Measurements from ENCODE around the gene LGMN. TPM values are rescaled to one million over a fixed set of nuclear protein-coding genes. Genes with fewer than 3 reads are reported as not detected.

The LGMN gene
- total and polyA plus RNA-seq, 2 of the 13 experiments (the other 11 are each of a cell fraction or from before 2014, with no cell fraction given), result 28.9 to 76.4 TPM

DNA sequence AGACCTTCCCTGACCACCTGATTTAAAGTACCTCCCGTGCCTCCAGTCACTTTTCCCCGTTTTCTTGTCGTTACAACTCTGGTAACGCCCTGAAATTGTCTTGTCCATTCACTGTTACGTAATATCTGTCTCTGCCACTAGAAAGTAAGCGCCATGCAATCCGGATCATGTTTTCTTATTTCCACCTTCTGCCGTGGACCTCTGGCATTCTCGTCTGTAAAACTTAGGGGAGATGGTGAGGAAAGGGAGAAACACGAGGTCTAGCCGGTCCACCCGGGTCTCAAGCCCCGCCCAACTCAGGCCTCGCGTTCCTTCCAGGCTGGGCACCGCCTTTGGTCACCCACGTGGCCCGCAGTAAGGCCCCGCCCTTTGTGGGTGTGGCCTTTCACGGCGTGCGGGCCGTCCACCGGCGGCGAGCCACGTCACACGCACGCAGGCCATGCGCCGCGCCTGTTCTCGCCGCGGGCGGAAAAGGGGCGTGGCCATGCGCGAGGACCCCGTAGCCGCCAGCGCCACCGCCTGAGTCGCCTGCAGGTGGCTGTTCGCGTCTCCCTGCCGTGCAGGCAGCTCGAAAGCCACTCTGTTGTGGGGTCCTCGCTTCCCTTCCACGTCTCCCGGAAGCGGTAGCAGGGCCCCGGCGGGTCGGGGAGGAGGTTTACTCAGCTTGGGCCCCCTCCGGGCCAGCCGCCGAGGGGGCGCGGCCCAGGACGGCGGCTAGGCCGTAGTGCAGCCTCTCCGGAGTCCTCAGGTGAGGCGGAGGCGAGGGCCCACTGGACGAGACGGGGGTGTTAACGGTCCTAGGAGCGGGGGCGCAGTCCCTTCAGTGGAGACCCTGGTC is 45.5 kb upstream of the LGMN start, which contains the start of gene GOLGA5 (continued):
- no peak for TF ChIP-seq NR2F1 (CRISPR knock-in tag; IDR thresholded peaks at IDR 0.05)
- TF ChIP-seq SMAD9 (CRISPR knock-in tag; IDR thresholded peaks at IDR 0.05), result peak; percentile 26; the same call in 1 of the 2 replicates
- peak; percentile 89; the same call in 1 of the 2 replicates for TF ChIP-seq ZNF510 (CRISPR knock-in tag; IDR thresholded peaks at IDR 0.05; ENCODE audit: low read depth)
- TF ChIP-seq SNAPC2 (CRISPR knock-in tag; IDR thresholded peaks at IDR 0.05), result peak; percentile 43; the same call in 1 of the 2 replicates
- TF ChIP-seq, protein P1, sequence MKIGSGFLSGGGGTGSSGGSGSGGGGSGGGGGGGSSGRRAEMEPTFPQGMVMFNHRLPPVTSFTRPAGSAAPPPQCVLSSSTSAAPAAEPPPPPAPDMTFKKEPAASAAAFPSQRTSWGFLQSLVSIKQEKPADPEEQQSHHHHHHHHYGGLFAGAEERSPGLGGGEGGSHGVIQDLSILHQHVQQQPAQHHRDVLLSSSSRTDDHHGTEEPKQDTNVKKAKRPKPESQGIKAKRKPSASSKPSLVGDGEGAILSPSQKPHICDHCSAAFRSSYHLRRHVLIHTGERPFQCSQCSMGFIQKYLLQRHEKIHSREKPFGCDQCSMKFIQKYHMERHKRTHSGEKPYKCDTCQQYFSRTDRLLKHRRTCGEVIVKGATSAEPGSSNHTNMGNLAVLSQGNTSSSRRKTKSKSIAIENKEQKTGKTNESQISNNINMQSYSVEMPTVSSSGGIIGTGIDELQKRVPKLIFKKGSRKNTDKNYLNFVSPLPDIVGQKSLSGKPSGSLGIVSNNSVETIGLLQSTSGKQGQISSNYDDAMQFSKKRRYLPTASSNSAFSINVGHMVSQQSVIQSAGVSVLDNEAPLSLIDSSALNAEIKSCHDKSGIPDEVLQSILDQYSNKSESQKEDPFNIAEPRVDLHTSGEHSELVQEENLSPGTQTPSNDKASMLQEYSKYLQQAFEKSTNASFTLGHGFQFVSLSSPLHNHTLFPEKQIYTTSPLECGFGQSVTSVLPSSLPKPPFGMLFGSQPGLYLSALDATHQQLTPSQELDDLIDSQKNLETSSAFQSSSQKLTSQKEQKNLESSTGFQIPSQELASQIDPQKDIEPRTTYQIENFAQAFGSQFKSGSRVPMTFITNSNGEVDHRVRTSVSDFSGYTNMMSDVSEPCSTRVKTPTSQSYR (CRISPR knock-in tag; IDR thresholded peaks at IDR 0.05; ENCODE audit: borderline replicate concordance), result no peak
- no peak for TF ChIP-seq U2AF1 (optimal IDR thresholded peaks at IDR 0.05; ENCODE audit: low read depth, low read length)
- TF ChIP-seq, protein P2, sequence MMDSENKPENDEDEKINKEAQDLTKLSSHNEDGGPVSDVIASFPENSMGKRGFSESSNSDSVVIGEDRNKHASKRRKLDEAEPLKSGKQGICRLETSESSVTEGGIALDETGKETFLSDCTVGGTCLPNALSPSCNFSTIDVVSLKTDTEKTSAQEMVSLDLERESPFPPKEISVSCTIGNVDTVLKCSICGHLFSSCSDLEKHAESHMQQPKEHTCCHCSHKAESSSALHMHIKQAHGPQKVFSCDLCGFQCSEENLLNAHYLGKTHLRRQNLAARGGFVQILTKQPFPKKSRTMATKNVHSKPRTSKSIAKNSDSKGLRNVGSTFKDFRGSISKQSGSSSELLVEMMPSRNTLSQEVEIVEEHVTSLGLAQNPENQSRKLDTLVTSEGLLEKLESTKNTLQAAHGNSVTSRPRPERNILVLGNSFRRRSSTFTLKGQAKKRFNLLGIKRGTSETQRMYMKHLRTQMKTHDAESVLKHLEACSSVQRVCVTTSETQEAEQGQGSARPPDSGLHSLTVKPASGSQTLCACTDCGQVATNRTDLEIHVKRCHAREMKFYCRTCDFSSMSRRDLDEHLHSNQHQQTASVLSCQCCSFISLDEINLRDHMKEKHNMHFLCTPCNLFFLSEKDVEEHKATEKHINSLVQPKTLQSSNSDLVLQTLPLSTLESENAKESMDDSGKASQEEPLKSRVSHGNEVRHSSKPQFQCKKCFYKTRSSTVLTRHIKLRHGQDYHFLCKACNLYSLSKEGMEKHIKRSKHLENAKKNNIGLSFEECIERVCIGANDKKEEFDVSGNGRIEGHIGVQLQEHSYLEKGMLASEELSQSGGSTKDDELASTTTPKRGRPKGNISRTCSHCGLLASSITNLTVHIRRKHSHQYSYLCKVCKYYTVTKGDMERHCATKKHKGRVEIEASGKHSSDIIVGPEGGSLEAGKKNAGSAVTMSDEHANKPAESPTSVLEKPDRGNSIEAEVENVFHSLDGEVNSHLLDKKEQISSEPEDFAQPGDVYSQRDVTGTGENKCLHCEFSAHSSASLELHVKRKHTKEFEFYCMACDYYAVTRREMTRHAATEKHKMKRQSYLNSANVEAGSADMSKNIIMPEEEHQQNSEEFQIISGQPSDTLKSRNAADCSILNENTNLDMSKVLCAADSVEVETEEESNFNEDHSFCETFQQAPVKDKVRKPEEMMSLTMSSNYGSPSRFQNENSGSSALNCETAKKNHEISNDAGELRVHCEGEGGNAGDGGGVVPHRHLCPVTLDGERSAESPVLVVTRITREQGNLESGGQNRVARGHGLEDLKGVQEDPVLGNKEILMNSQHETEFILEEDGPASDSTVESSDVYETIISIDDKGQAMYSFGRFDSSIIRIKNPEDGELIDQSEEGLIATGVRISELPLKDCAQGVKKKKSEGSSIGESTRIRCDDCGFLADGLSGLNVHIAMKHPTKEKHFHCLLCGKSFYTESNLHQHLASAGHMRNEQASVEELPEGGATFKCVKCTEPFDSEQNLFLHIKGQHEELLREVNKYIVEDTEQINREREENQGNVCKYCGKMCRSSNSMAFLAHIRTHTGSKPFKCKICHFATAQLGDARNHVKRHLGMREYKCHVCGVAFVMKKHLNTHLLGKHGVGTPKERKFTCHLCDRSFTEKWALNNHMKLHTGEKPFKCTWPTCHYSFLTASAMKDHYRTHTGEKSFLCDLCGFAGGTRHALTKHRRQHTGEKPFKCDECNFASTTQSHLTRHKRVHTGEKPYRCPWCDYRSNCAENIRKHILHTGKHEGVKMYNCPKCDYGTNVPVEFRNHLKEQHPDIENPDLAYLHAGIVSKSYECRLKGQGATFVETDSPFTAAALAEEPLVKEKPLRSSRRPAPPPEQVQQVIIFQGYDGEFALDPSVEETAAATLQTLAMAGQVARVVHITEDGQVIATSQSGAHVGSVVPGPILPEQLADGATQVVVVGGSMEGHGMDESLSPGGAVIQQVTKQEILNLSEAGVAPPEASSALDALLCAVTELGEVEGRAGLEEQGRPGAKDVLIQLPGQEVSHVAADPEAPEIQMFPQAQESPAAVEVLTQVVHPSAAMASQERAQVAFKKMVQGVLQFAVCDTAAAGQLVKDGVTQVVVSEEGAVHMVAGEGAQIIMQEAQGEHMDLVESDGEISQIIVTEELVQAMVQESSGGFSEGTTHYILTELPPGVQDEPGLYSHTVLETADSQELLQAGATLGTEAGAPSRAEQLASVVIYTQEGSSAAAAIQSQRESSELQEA (CRISPR knock-in tag; IDR thresholded peaks at IDR 0.05; ENCODE audit: not compliant biosample characterization), result peak; percentile 25
- no peak for TF ChIP-seq STAG1 (CRISPR knock-in tag; IDR thresholded peaks at IDR 0.05)
- TF ChIP-seq ZNF772 (CRISPR knock-in tag; IDR thresholded peaks at IDR 0.05), result 0 out of 2 replicates have a peak, but pooled peaks have one; percentile 44
- TF ChIP-seq, protein P3, sequence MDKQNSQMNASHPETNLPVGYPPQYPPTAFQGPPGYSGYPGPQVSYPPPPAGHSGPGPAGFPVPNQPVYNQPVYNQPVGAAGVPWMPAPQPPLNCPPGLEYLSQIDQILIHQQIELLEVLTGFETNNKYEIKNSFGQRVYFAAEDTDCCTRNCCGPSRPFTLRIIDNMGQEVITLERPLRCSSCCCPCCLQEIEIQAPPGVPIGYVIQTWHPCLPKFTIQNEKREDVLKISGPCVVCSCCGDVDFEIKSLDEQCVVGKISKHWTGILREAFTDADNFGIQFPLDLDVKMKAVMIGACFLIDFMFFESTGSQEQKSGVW (CRISPR knock-in tag; IDR thresholded peaks at IDR 0.05; ENCODE audit: borderline replicate concordance), result no peak
- TF ChIP-seq MATR3 (CRISPR knock-in tag; IDR thresholded peaks at IDR 0.05), result no peak
- TF ChIP-seq ZSCAN20 (CRISPR knock-in tag; IDR thresholded peaks at IDR 0.05; ENCODE audit: borderline replicate concordance), result 0 out of 2 replicates have a peak, but pooled peaks have one; percentile 17
- no peak for TF ChIP-seq NPAS2 (CRISPR knock-in tag; IDR thresholded peaks at IDR 0.05; ENCODE audit: borderline replicate concordance)
- no peak; the same call in 1 of the 2 replicates for TF ChIP-seq KLF9 (CRISPR knock-in tag; IDR thresholded peaks at IDR 0.05; ENCODE audit: low read depth)
- TF ChIP-seq THYN1 (CRISPR knock-in tag; IDR thresholded peaks at IDR 0.05; ENCODE audit: borderline replicate concordance, low read depth), result no peak
- peak; percentile 83 for TF ChIP-seq ZNF317 (CRISPR knock-in tag; IDR thresholded peaks at IDR 0.05)
